Measurements from ENCODE around the gene RAD51B.

DNA sequence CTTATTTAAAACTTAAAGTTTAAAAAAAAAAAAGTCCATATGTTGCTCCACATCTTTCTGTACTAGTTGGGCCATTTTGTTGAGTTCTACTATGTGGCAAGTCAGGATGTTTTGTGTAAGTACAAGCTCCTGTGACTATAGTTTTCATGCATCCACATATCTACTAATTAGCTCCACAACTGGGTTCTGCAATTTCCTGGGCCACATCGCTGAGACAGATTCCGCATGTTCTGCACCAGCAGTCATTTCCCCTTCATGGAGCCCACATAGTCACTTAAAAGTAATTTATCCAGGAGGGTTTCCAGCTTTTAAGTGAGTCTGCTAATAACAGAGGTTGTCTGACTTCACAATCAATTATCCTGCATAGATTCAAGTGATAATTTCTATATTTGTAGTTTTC lies 511.8 kb downstream of the RAD51B start:
- TF ChIP-seq, protein P1, sequence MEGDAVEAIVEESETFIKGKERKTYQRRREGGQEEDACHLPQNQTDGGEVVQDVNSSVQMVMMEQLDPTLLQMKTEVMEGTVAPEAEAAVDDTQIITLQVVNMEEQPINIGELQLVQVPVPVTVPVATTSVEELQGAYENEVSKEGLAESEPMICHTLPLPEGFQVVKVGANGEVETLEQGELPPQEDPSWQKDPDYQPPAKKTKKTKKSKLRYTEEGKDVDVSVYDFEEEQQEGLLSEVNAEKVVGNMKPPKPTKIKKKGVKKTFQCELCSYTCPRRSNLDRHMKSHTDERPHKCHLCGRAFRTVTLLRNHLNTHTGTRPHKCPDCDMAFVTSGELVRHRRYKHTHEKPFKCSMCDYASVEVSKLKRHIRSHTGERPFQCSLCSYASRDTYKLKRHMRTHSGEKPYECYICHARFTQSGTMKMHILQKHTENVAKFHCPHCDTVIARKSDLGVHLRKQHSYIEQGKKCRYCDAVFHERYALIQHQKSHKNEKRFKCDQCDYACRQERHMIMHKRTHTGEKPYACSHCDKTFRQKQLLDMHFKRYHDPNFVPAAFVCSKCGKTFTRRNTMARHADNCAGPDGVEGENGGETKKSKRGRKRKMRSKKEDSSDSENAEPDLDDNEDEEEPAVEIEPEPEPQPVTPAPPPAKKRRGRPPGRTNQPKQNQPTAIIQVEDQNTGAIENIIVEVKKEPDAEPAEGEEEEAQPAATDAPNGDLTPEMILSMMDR (IDR thresholded peaks at IDR 0.05 in 2 of 3, conservative IDR thresholded peaks at IDR 0.05 in 1 of 3; ENCODE audit: insufficient read depth in 2 of 3, low read depth in 1 of 3, low read length in 3 of 3) = no peak
- no peak for TF ChIP-seq PHB (CRISPR knock-in tag; IDR thresholded peaks at IDR 0.05)
- TF ChIP-seq POLR2AphosphoS5 (IDR thresholded peaks at IDR 0.05; ENCODE audit: control insufficient read depth, insufficient read depth, low read depth, low read length) = no peak
- no peak for TF ChIP-seq MED1 (CRISPR knock-in tag; IDR thresholded peaks at IDR 0.05; ENCODE audit: borderline replicate concordance)
- TF ChIP-seq, protein P2, sequence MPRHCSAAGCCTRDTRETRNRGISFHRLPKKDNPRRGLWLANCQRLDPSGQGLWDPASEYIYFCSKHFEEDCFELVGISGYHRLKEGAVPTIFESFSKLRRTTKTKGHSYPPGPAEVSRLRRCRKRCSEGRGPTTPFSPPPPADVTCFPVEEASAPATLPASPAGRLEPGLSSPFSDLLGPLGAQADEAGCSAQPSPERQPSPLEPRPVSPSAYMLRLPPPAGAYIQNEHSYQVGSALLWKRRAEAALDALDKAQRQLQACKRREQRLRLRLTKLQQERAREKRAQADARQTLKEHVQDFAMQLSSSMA (CRISPR knock-in tag; IDR thresholded peaks at IDR 0.05) = no peak
- TF ChIP-seq, protein P3, sequence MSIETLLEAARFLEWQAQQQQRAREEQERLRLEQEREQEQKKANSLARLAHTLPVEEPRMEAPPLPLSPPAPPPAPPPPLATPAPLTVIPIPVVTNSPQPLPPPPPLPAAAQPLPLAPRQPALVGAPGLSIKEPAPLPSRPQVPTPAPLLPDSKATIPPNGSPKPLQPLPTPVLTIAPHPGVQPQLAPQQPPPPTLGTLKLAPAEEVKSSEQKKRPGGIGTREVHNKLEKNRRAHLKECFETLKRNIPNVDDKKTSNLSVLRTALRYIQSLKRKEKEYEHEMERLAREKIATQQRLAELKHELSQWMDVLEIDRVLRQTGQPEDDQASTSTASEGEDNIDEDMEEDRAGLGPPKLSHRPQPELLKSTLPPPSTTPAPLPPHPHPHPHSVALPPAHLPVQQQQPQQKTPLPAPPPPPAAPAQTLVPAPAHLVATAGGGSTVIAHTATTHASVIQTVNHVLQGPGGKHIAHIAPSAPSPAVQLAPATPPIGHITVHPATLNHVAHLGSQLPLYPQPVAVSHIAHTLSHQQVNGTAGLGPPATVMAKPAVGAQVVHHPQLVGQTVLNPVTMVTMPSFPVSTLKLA (conservative IDR thresholded peaks at IDR 0.05) = no peak
- no peak for TF ChIP-seq HDAC3 (IDR thresholded peaks at IDR 0.05; ENCODE audit: borderline replicate concordance, partially characterized antibody)
- no peak for TF ChIP-seq FOXK2 (conservative IDR thresholded peaks at IDR 0.05 in 1 of 2, IDR thresholded peaks at IDR 0.05 in 1 of 2; ENCODE audit: low read depth in 2 of 2)
- TF ChIP-seq, protein P4, sequence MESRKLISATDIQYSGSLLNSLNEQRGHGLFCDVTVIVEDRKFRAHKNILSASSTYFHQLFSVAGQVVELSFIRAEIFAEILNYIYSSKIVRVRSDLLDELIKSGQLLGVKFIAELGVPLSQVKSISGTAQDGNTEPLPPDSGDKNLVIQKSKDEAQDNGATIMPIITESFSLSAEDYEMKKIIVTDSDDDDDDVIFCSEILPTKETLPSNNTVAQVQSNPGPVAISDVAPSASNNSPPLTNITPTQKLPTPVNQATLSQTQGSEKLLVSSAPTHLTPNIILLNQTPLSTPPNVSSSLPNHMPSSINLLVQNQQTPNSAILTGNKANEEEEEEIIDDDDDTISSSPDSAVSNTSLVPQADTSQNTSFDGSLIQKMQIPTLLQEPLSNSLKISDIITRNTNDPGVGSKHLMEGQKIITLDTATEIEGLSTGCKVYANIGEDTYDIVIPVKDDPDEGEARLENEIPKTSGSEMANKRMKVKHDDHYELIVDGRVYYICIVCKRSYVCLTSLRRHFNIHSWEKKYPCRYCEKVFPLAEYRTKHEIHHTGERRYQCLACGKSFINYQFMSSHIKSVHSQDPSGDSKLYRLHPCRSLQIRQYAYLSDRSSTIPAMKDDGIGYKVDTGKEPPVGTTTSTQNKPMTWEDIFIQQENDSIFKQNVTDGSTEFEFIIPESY (CRISPR knock-in tag; IDR thresholded peaks at IDR 0.05) = no peak

Data from K562 (cell line).